Tibial artery (tissue), 4 donors: ENCODE data around the gene C4orf36.

Source experiments
- DNase-seq, 2 donors: peaks; one replicate each; pipeline ENCODE4 v3.0.0-alpha.2; 2019
- H3K27ac ChIP-seq, 2 donors: fragments of 200-600 bp; sonication (generic) in 1 of 2; 1 replicate in 1 of 2; 2 replicates in 1 of 2; pipeline ENCODE4 v1.5.1; 2018 to 2019; ENCODE audit warnings: mild to moderate bottlenecking in 1 of 2
- H3K27me3 ChIP-seq, 2 donors: fragments of 200-600 bp; sonication (generic) in 1 of 2; one replicate each; pipeline versions ENCODE4 v1.5.1 to v1.6.0; 2016 to 2019
- H3K36me3 ChIP-seq, 3 donors: fragments of 200-600 bp; sonication (generic) in 2 of 3; one replicate each; pipeline ENCODE4 v1.5.1; 2016 to 2019; ENCODE audit warnings: mild to moderate bottlenecking in 2 of 3
- H3K4me1 ChIP-seq, 4 donors: fragments of 200-600 bp; sonication (generic) in 2 of 4; 1 replicate in 3 of 4; 2 replicates in 1 of 4; pipeline ENCODE4 v1.5.1; 2016 to 2019
- H3K4me3 ChIP-seq, 2 donors: fragments of 200-600 bp; sonication (generic) in 1 of 2; 1 replicate in 1 of 2; 2 replicates in 1 of 2; pipeline ENCODE4 v1.5.1; 2018 to 2019; ENCODE audit warnings: mild to moderate bottlenecking in 2 of 2
- H3K9me3 ChIP-seq, 3 donors: fragments of 200-600 bp; sonication (generic) in 1 of 3; one replicate each; pipeline ENCODE4 v1.5.1; 2016 to 2019
- CTCF ChIP-seq, 2 experiments: fragments of 200-600 bp in 1 of 2; fragments of 450-650 bp in 1 of 2; IDR thresholded peaks; one replicate each; pipeline ENCODE4 v1.5.1; 2017 to 2019; ENCODE audit warnings: antibody characterized with exemption in 2 of 2, mild to moderate bottlenecking in 1 of 2, moderate library complexity in 1 of 2
- intact Hi-C: fragments of 100-400 bp; cut with DNase I; formaldehyde crosslinking; loops from one replicate; pipeline ENCODE4 v1.15.0; 2023; ENCODE audit warnings: low total_unique reads

The C4orf36 gene

GRCh38 chr4:86848732-86849619, 43.2 kb downstream of the C4orf36 start, which contains the start of gene SLC10A6:
Gene SLC10A6, minus strand, starts transcription at chr4:86849384. Its CDS starts 269 bp downstream, at chr4:86849115.
- Histone ChIP-seq H3K4me1 (peaks cover 0 to 5% (median 0%) of the 10 kb centered on the region in 4 donors), H3K27me3 (no peaks in the 10 kb centered on the region), H3K4me3 (peak within 1 kb of the TSS; percentile 10 to 18), H3K36me3 (no peaks in the 10 kb centered on the region), H3K27ac (no peak within 1 kb of the TSS), H3K9me3 (no peaks in the 10 kb centered on the region)
- intact Hi-C loops, result no loop called here
- no peak for TF ChIP-seq CTCF (IDR thresholded peaks at IDR 0.05)
- DNase-seq, result no peak

GRCh38 chr4:86848136-86848535, 44.1 kb downstream of the C4orf36 start:
- peaks cover 0 to 5% (median 0%) of the 10 kb centered on the region in 4 donors for H3K4me1 ChIP-seq
- H3K4me3 ChIP-seq, result peak overlapping the region; percentile 3 to 10
- TF ChIP-seq CTCF (IDR thresholded peaks at IDR 0.05), result no peak
- no peak overlapping the region for H3K27ac ChIP-seq
- no peaks in the 10 kb centered on the region for H3K27me3 ChIP-seq
- intact Hi-C loops, result no loop called here
- H3K9me3 ChIP-seq, result no peaks in the 10 kb centered on the region
- no peak for DNase-seq
- H3K36me3 ChIP-seq, result no peaks in the 10 kb centered on the region

- intact Hi-C loops, result no loop called here
- H3K4me3 ChIP-seq, result peak overlapping the region in 1 of 2 donors; percentile 3
- H3K4me1 ChIP-seq, result peaks cover 0 to 5% (median 0%) of the 10 kb centered on the region in 4 donors
- no peaks in the 10 kb centered on the region for H3K9me3 ChIP-seq
- no peaks in the 10 kb centered on the region for H3K27me3 ChIP-seq
- DNase-seq, result no peak
- TF ChIP-seq CTCF (IDR thresholded peaks at IDR 0.05), result no peak
- H3K27ac ChIP-seq, result no peak overlapping the region
- H3K36me3 ChIP-seq, result no peaks in the 10 kb centered on the region
Measured at GRCh38 chr4:86847571-86847970, 44.7 kb downstream of the C4orf36 start.

GRCh38 chr4:86846921-86847320, 45.3 kb downstream of the C4orf36 start:
- intact Hi-C loops, result no loop called here

GRCh38 chr4:86845593-86845992, 46.6 kb downstream of the C4orf36 start:
- intact Hi-C loops, result no loop called here
- no peak for DNase-seq
- Histone ChIP-seq H3K4me1 (peaks cover 0 to 5% (median 0%) of the 10 kb centered on the region in 4 donors), H3K27ac (no peak overlapping the region), H3K9me3 (no peaks in the 10 kb centered on the region), H3K36me3 (no peaks in the 10 kb centered on the region), H3K4me3 (no peak overlapping the region), H3K27me3 (no peaks in the 10 kb centered on the region)
- TF ChIP-seq CTCF (IDR thresholded peaks at IDR 0.05), result no peak

More at GRCh38 chr4:86846921-86847320, 45.3 kb downstream of the C4orf36 start:
- H3K27me3 ChIP-seq, result no peaks in the 10 kb centered on the region
- H3K9me3 ChIP-seq, result no peaks in the 10 kb centered on the region
- H3K4me3 ChIP-seq, result no peak overlapping the region
- TF ChIP-seq CTCF (IDR thresholded peaks at IDR 0.05), result no peak
- no peaks in the 10 kb centered on the region for H3K36me3 ChIP-seq
- no peak overlapping the region for H3K27ac ChIP-seq
- H3K4me1 ChIP-seq, result peaks cover 0 to 5% (median 0%) of the 10 kb centered on the region in 4 donors
- no peak for DNase-seq
